Heart left ventricle (tissue), 16 donors: ENCODE data around the gene ADRA1B. TPM values are rescaled to one million over a fixed set of nuclear protein-coding genes. Genes with fewer than 3 reads are reported as not detected.
A peak's percentile ranks its signal among the peaks of the same experiment; 100 is the strongest.

Experiments
- ATAC-seq, 4 donors: fragments of 200-7000 bp; cut with Tn5 transposase; one replicate each; pipeline ENCODE4 v1.9.1; 2020 to 2022; ENCODE audit warnings: moderate library complexity in 4 of 4, mild to moderate bottlenecking in 3 of 4, moderate number of reproducible peaks in 1 of 4
- DNase-seq, 5 donors: peaks; one replicate each; pipeline ENCODE4 v3.0.0-alpha.2; 2020
- H3K27ac ChIP-seq, 12 donors: fragments of 200-600 bp; sonication (generic) in 4 of 12; one replicate each; pipeline versions ENCODE4 v1.5.0 to v1.8.0; 2016 to 2022; ENCODE audit warnings: mild to moderate bottlenecking in 2 of 12
- H3K27me3 ChIP-seq, 9 donors: fragments of 200-600 bp; sonication (generic) in 2 of 9; one replicate each; pipeline versions ENCODE4 v1.5.1 to v1.8.0; 2016 to 2022; ENCODE audit warnings: mild to moderate bottlenecking in 3 of 9
- H3K36me3 ChIP-seq, 9 donors: fragments of 200-600 bp; sonication (generic) in 2 of 9; one replicate each; pipeline versions ENCODE4 v1.5.0 to v1.8.0; 2018 to 2022; ENCODE audit warnings: mild to moderate bottlenecking in 2 of 9
- H3K4me1 ChIP-seq, 12 donors: fragments of 200-600 bp; sonication (generic) in 4 of 12; one replicate each; pipeline versions ENCODE4 v1.5.0 to v1.8.0; 2016 to 2022; ENCODE audit warnings: mild to moderate bottlenecking in 3 of 12
- H3K4me3 ChIP-seq, 12 donors: fragments of 200-600 bp; sonication (generic) in 4 of 12; one replicate each; pipeline versions ENCODE4 v1.5.0 to v1.8.0; 2017 to 2022; ENCODE audit warnings: mild to moderate bottlenecking in 9 of 12, moderate library complexity in 4 of 12
- H3K9me3 ChIP-seq, 12 donors: fragments of 200-600 bp; sonication (generic) in 4 of 12; one replicate each; pipeline versions ENCODE4 v1.5.0 to v1.8.0; 2016 to 2022; ENCODE audit warnings: mild to moderate bottlenecking in 1 of 12
- POLR2A ChIP-seq, 2 donors: fragments of 450-650 bp; IDR thresholded peaks; one replicate each; pipeline ENCODE4 v1.6.1; 2017; ENCODE audit warnings: antibody characterized with exemption in 2 of 2, mild to moderate bottlenecking in 2 of 2, moderate library complexity in 2 of 2
- WGBS, 4 donors: extraction: QIAGEN DNeasy Blood & Tissue Kit in 2 of 4; methylation state at CpG; one replicate each; pipeline versions ENCODE4 v1.1.5 to v1.1.7; 2013 to 2018; 5-methylcytosine and 5-hydroxymethylcytosine counted together
- intact Hi-C, 10 donors: fragments of 100-400 bp; cut with DNase I; formaldehyde crosslinking; loops; one replicate each; pipeline versions ENCODE4 v1.11.1 to v1.14.2; 2022
- polyA plus RNA-seq, 2 donors: library from polyadenylated mRNA; stranded (reverse); fragments of 200-250 nt; gene quantifications; one replicate each; pipeline ENCODE4 v1.2.3, GENCODE V29; 2013
- total RNA-seq, 9 donors: library from RNA; depleted of rRNA in 2 of 9; stranded (reverse); fragments of >200 nt in 2 of 9; fragmentation: NEBNext Ultra II Directional in 3 of 9; extraction: Animal tissue kit (Norgen Biotek cat#: 25700) in 3 of 9; gene quantifications; one replicate each; pipeline versions ENCODE4 v1.1.0 to v1.2.4, GENCODE V29; 2016 to 2023
- TF ChIP-seq, protein P1 (sequence below), 12 donors: fragments of 200-600 bp; sonication (generic) in 4 of 12; IDR thresholded peaks; one replicate each; pipeline versions ENCODE4 v1.5.0 to v1.8.0; 2018 to 2022; ENCODE audit warnings: antibody characterized with exemption in 12 of 12, mild to moderate bottlenecking in 5 of 12
- donor health status: ischemic (EF 13 %, LVEDD 7.1; RV severe dilation, severe dysfunction).
- donor health status: healthy with polysubstance abuse.
- donor health status: DM: no; HTN: yes; CAD: no.
- donor health status: DM: no; HTN: no; CAD: no.
- donor health status: ischemic (EF 25% LVEDD 6.9; RV normal size, moderate dysfunction).
- donor health status: ischemic (EF 25% LVEDD 5.7; RV mildly dilated, moderate dysfunction).
- donor health status: healthy.
- donor health status: DM: yes; HTN: yes; CAD: no.
- donor health status: ischemic (EF 35%, LVEDD 5.7; RV mildly dilated, moderate dysfunction).
- donor health status: nonischemic (EF 11% LVEDD 7.7; RV severe dilation, severe dysfunction).
- donor health status: DM: yes; HTN: yes; CAD: no.
- donor health status: PGD.
- donor health status: ischemic (EF 29% LVEDD 5.4; RV normal size, mild dysfunction).
- donor health status: nonischemic (EF 23%, LVEDD 6.1; RV moderate dilation, normal function).

The ADRA1B gene
- total and polyA plus RNA-seq, 11 donors: 0.65 to 5.4 (median 2.3) TPM

- H3K4me3 ChIP-seq: no peak overlapping the region
- TF ChIP-seq, protein P1, sequence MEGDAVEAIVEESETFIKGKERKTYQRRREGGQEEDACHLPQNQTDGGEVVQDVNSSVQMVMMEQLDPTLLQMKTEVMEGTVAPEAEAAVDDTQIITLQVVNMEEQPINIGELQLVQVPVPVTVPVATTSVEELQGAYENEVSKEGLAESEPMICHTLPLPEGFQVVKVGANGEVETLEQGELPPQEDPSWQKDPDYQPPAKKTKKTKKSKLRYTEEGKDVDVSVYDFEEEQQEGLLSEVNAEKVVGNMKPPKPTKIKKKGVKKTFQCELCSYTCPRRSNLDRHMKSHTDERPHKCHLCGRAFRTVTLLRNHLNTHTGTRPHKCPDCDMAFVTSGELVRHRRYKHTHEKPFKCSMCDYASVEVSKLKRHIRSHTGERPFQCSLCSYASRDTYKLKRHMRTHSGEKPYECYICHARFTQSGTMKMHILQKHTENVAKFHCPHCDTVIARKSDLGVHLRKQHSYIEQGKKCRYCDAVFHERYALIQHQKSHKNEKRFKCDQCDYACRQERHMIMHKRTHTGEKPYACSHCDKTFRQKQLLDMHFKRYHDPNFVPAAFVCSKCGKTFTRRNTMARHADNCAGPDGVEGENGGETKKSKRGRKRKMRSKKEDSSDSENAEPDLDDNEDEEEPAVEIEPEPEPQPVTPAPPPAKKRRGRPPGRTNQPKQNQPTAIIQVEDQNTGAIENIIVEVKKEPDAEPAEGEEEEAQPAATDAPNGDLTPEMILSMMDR (IDR thresholded peaks at IDR 0.05): no peak
- no peak for TF ChIP-seq POLR2A (IDR thresholded peaks at IDR 0.05)
- no peaks in the 10 kb centered on the region for H3K9me3 ChIP-seq
- H3K27me3 ChIP-seq: peaks cover 0 to 20% (median 0%) of the 10 kb centered on the region in 9 donors
- intact Hi-C loops: loop anchor here in 5 of 10 donors (5.0 to 10.0 kb wide), 7 partner anchors 136 to 626 kb away; no protein-coding TSS in a partner anchor
- no peaks in the 10 kb centered on the region for H3K36me3 ChIP-seq
- no peak for DNase-seq
- H3K27ac ChIP-seq: no peak overlapping the region
- no peak for ATAC-seq
- 56 to 74% (median 65%) methylated on average over 2 of the region's 2 CpGs for WGBS, 4 donors
- H3K4me1 ChIP-seq: peaks cover 0 to 29% (median under 1%) of the 10 kb centered on the region in 12 donors
Observed at GRCh38 chr5:159910843-159911229, 5.4 kb upstream of the ADRA1B start.

DNA sequence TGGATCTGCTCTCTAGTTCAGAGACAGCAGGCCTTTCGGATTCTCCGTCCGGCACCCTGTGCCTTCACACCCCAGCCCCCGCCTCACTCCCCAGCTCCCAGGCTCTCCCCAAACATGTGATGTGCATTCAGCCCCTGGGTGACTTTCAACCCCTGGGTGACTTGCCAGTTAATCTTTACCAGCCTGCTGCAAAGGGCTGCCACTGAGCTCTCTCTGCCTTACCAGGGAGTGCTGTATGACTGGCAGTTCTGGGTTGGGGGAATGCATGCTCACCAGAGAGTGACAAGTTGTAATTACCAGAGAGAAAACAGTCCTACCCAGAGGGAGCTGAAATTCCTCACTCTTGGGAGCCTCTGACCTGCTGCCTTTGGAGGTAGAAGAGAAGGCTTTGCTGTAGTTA is 4.9 kb upstream of the ADRA1B start:
- Histone ChIP-seq H3K4me3 (no peak overlapping the region), H3K27me3 (peaks cover 0 to 26% (median 0%) of the 10 kb centered on the region in 9 donors), H3K4me1 (peaks cover 0 to 31% (median 3%) of the 10 kb centered on the region in 12 donors), H3K27ac (no peak overlapping the region), H3K36me3 (no peaks in the 10 kb centered on the region), H3K9me3 (no peaks in the 10 kb centered on the region)
- 86 to 97% (median 93%) methylated on average over 4 of the region's 4 CpGs for WGBS, 4 donors
- no peak for DNase-seq
- intact Hi-C loops: loop anchor here in 5 of 10 donors (5.0 to 10.0 kb wide), 7 partner anchors 137 to 627 kb away; no protein-coding TSS in a partner anchor
- no peak for ATAC-seq
- TF ChIP-seq POLR2A (IDR thresholded peaks at IDR 0.05): no peak
- TF ChIP-seq, protein P1 (IDR thresholded peaks at IDR 0.05): no peak

DNA sequence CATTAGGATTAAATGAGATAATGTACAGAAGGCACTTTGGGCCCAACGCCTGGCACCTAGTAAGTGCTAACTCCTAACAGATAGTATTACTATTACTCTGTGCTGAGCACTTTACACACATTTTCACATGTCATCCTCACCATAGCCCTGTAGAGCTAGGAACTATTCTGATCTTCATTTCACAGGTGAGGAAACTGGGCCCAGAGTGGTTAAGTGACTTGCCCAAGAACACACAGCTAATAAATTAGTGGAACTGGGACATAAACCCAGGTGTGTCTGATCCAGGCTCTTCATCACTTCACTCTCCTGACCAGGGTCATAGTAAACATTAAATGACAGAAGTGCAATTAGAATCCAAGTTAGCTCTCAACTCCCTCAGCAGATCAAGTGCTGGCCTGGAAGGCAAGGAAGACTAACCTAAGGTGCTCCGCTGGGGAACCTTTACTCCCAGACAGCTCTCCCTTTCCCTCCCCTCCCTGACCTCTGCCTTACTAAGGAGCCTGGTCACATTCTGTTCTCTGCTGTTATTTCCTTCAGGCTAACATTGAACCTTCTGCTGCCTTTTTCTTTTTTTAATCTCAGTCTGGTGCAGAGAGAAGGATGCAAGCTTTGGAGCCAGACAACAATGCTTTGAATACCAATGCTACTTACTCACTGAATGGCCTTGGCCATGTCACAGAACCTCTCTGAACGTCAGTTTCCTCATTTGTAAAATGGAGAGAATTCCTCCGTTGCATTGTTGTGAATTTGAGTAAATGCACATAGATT is 4.1 kb upstream of the ADRA1B start:
- no peak for DNase-seq
- WGBS, 4 donors: 56 to 75% (median 69%) methylated on average over 4 of the region's 4 CpGs
- Histone ChIP-seq H3K4me3 (no peak overlapping the region), H3K27me3 (peaks cover 0 to 34% (median 0%) of the 10 kb centered on the region in 9 donors), H3K36me3 (no peaks in the 10 kb centered on the region), H3K9me3 (no peaks in the 10 kb centered on the region), H3K4me1 (peaks cover 0 to 31% (median 3%) of the 10 kb centered on the region in 12 donors), H3K27ac (peak overlapping the region in 1 of 12 donors; percentile 20)
- peak in 1 of 4 donors; percentile 23 for ATAC-seq
- intact Hi-C loops: loop anchor here in 5 of 10 donors (5.0 to 10.0 kb wide), 7 partner anchors 137 to 627 kb away; no protein-coding TSS in a partner anchor
- TF ChIP-seq, protein P1 (IDR thresholded peaks at IDR 0.05): no peak
- TF ChIP-seq POLR2A (IDR thresholded peaks at IDR 0.05): no peak

GRCh38 chr5:159913048-159913447 is 3.2 kb upstream of the ADRA1B start:
- no peak for DNase-seq
- H3K4me3 ChIP-seq: no peak overlapping the region
- WGBS, 4 donors: 62 to 76% (median 70%) methylated on average over 6 of the region's 6 CpGs
- peak in 1 of 4 donors; percentile 27 for ATAC-seq
- H3K36me3 ChIP-seq: no peaks in the 10 kb centered on the region
- H3K9me3 ChIP-seq: no peaks in the 10 kb centered on the region
- intact Hi-C loops: loop anchor here in 5 of 10 donors (5.0 to 10.0 kb wide), 7 partner anchors 138 to 628 kb away; no protein-coding TSS in a partner anchor
- peak overlapping the region in 1 of 12 donors; percentile 8 for H3K27ac ChIP-seq
- H3K27me3 ChIP-seq: peaks cover 0 to 37% (median 0%) of the 10 kb centered on the region in 9 donors
- no peak for TF ChIP-seq POLR2A (IDR thresholded peaks at IDR 0.05)
- TF ChIP-seq, protein P1 (IDR thresholded peaks at IDR 0.05): no peak
- peaks cover 0 to 36% (median 3%) of the 10 kb centered on the region in 12 donors for H3K4me1 ChIP-seq
